ENCODE measurements around the gene NME3.
"Not testable (repeated sequence)": the region's sequence is repeated elsewhere in the genome, so short reads cannot be mapped to it uniquely, and the experiment has no call there.

The NME3 gene

DNA sequence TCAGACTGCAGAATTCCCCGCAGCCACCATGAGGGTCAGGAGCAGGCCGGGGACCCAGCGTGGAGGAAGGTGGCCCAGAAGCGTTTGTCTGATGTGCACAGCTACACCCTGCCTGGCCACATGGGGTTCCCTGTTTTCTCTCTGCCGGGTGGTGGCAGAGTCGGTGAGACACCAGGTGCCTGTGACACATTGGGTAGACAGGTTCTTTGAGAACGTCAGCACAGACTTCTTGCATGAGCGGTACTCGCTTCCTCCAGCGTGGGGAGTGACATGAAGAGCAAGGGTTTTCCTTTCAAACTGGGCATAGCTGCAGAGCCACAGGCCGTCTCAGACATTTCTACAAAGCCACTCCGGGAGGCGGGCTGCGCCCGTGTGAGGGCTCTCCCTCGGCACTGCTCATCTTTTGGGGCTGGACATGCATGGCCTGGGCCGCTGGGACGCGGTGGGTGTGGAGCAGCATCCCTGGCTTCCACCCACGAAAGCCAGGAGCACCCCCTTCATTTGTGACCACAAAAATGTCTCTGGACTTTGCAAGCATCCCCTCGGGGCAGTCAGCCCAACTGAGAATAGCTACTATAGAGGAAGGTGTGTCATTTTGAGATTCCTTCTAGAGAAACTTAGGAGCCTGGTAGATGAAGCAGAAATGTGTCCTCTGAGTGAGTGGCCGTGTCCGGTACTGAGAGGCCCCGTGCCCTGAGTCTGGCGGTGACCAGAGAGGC is 26.0 kb downstream of the NME3 start:
- no peak for DNase-seq

- no peak for DNase-seq
Observed at GRCh38 chr16:1744338-1744840, 27.0 kb downstream of the NME3 start.

DNA sequence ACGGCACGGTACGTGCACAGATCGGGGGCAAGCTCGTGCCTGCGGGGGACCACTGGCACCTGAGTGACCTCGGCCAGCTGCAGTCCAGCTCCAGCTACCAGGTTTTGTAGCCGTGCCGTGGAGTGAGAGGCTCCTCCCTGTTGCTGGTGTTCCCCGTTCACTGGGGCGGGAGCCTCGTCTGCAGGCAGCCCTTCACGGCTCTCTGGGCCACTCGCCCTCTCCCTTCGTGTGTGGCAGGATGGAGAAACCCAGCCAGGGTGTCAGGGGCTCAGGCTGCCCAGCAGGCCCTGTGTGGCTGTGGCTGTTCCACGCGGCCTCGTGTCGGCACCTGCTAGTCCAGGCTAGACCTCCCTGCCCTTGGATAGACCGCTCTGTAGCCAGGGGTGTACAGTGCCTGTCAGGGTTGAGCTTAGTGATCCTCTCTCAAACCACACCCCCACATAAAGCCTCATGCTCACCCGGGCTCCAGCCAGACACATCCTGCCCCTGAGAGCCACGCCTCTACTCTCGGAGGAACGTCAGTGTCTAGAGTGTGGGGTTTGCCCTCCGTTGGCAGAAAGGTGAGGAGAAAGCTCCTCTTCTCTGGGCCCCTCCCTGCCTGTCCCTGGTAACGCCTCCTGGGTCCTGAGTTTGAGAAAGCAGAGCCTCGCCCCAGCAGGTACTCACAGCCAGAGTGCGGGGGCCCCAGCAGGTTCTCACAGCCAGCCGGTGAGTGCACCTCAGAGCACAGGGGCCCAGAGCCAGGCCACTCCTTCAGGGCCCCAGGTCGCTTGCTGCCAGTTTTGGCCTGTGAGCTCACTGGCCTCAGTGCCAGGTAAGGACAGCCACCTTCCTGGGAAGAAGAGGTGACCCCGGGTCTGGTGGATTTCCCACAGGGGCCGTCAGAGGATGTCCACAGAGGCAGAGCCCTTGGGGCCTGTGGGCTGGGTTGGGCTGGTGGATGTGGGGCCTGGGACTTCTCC is 27.7 kb downstream of the NME3 start:
- no peak for DNase-seq

- no peak for DNase-seq
Observed at GRCh38 chr16:1741553-1742165, 29.7 kb downstream of the NME3 start.

DNA sequence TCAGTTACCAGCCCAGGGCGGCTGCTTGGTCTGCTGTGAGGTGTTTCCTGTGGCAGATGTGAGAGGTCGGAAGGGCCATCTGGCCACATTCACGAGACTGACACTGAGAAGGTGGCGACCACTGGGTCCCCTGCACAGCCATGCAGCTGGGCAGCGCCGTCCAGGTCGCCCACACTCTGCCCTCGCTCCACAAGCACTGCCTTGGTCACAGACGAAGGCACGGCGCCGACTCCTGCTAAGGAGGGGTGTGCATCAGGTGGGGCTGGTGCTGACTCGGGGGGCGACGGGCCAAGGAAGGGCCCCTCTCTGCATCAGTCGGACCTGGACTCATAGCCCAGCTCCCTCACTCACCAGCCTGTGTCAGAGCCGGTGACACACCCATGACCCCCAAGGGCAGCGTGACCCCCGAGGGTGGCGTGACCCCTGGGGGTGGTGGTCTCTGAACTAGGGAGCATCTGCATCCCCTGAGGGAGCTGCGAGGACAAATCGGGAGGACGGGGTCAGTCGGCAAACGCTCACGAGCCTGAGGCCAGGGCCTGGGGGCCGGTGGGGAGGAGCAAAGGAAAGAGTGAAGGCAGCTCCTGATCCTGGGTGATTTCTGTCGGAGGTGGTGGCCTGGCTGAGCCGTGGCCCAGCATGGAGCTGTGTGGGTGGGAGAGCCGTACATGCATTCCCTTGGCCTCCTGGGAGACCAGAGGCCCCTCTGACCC is 30.4 kb downstream of the NME3 start:
- DNase-seq: no peak

DNA sequence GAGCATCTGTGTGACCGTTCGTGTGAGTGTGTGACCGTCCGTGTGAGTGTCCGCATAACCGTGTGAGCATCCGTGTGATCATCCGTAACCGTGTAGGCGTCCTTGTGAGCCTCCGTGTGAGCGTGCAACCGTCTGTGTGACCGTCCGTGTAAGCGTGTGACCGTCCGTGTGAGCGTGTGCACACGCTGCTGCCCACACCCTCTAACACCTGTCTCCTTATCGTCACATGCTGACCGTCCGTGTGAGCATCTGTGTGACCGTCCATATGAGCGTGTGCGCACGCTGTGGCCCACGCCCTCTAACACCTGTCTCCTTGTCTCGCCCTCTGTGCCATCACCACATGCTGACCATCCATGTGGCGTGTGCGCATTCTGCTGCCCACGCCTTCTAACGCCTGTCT is 31.1 kb downstream of the NME3 start:
- no peak for DNase-seq

DNA sequence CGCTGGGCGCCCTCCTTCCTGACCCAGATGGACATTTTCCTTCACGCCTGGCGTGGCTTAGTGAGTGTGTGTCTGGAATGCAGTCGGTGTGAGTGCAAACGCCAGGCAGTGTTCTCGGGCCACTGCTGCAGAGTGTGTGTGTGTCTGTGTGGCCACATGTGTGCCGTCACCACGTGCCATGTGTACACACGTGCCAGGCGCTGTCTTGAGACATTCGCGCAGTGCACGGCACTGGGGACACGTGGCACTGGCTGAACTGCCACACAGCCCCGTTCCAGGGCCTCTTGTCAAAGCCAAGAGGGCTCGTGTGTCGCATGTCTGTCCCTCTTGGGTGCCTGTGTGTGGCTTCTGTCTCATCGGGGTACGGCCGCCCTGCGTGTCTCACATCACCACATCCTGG is 36.5 kb downstream of the NME3 start:
- DNase-seq: no peak

GRCh38 chr16:1734123-1734522 is 37.2 kb downstream of the NME3 start:
- no peak for DNase-seq

GRCh38 chr16:1732551-1732987 is 38.8 kb downstream of the NME3 start:
- not testable (repeated sequence) for DNase-seq

GRCh38 chr16:1732071-1732470 is 39.3 kb downstream of the NME3 start:
- DNase-seq: no peak

GRCh38 chr16:1731603-1732002 is 39.7 kb downstream of the NME3 start:
- DNase-seq: no peak

DNA sequence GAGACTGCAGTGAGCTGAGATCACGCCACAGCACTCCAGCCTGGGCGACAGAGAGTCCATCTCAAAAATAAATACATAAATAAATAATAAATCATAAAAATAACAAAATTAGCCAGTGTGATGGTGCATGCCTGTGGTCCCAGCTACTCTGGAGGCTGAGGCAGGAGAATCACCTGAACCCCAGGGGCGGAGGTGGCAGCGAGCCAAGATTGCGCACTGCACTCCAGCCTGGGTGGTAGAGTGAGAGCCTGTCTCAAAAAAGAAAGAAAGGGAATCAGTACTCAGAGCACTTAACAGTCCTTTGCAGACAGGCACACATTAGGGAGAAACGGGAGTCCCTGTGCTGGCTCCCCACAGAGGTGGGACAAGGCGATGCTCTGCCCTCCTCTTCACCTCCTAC is 40.3 kb downstream of the NME3 start:
- DNase-seq: no peak

GRCh38 chr16:1729445-1729844 is 41.9 kb downstream of the NME3 start:
- no peak for DNase-seq

DNA sequence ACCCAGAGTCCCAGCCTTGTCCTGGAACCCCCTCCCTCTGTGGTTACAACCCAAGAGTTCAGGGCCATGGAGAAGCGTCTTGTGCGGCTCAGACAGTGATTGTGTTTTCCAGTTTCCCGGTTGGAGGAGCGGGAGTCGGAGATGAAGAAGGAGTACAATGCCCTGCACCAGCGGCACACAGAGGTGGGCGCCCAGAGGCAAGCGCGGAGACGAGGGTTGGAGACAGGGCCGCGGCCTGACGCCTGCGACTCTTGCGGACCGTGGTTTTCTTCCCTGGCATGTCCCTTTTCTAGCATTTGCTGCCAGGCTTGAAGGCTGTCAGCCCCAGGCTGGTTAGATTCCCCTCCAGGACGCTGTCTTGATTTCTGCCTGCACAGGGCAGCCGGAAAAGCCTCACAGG is 42.3 kb downstream of the NME3 start:
- DNase-seq: no peak

DNA sequence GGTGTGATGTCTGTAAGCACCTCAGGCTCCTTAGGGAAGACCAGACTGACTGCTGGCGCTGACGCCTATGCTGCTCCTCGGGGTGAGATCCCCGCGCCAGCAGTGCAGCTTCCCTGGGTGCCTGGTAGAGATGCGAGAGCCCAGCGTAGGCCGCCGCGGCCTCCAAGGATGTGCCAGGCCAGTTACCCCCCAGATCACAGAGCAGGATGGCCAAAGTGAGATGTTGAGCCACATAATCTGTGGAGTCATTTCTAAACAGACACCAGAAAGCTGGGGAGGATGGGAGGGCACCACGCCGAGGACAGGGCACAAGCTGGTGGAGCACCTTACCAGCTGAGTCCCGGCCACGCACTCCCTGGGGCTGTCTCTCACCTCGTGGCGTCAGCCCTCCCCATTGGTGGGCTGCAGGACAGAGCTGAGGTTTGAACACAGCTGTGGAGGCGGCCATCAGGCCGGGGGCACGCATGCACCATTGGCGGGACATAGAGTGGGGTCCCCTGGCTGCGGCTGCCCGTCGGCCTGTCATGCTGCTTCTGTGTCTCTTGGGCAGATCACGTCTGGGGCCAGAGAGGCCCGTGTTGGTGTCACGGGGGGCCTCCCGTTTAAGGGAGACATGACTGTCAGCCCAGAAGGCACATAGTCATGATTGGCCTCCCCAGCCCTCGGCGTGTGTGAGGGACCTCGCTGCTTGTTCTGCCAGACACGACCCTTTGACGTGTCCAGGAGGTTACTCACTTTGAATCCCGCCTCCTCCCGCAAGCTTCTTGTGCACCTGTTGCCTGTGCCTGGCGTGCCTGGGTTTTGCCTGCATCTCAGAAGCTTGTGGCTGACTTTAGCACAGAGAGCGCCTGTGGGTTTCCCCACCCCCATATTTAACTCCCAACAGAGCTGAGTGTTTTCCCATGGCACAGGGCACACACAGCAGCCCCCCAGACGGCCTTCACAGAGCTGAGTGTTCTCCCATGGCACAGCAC is 43.4 kb downstream of the NME3 start:
- no peak for DNase-seq

DNA sequence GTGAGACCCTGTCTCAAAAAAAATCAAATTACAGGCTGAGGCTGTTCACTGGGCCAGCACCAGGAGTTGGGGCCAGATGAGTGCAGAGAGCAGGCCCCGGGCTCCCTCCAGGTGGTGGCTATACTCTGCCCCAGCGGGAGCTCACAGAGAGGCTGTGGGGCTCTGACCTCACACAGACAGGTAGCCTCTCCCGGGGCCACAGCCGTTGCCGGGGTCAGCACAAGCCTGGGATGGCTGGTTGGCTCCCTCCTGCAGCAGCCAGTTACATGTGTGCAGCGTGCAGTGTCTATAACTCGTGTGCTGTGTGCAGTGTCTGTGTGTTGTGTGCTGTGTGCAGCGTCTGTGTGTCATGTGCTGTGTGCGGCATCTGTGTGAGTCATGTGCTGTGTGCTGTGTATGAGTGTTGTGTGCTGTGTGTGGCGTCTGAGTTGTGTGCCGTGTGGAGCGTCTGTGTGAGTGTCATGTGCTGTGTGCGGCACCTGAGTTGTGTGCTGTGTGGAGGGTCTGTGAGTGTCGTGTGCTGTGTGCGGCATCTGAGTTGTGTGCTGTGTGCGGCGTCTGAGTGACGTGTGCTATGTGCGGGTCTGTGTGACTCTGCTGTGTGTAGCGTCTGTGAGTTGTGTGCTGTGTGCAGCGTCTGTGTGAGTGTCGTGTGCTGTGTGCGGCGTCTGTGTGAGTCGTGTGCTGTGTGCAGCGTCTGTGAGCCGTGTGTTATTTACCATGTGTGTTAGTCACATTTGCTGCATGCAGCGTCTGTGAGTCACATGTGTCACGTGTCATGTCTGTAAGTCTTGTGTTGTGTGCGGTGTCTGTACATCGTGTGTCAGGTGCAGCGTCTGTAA is 44.5 kb downstream of the NME3 start:
- no peak for DNase-seq

DNA sequence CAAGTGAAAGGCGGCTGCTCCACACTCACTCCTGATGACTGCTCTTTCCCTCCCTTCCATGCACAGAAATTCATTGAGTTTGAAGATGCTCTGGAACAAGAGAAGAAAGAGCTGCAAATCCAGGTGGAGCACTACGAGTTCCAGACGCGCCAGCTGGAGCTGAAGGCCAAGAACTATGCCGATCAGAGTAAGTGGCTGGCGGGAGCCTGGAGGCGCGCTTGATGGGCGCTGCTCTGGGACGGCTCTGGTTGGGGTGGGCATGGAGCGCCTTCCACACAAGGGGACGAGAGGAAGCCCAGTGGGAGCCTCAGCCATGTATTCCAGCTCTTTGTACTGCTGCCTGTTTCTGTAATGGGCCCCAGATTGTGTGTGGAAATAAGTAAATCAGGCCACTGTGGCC is 46.9 kb downstream of the NME3 start:
- no peak for DNase-seq

- DNase-seq: peak; percentile 51
Observed at GRCh38 chr16:1723450-1724147, 47.7 kb downstream of the NME3 start.

DNA sequence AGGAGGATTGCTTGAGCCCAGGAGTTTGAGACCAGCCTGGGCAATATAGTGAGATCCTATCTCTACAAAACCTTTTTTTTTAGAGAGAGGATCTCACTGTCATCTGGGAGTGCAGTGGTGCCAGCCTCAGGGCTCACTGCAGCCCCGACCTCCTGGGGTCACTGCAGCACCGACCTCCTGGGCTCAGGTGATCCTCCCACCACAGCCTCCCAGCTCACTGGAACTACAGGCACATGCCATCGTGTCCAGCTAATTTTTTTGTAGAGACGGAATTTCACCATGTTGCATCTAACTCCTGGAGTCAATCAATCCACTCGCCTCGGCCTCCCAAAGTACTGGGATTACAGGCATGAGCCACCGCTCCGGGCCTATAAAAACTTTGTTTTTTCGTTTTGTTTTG is 50.0 kb downstream of the NME3 start:
- DNase-seq: no peak

Data from RPMI8226 (cell line).